Measurements from ENCODE around the gene TAS2R40. TPM values are rescaled to one million over a fixed set of nuclear protein-coding genes. Genes with fewer than 3 reads are reported as not detected.
A peak's percentile ranks its signal among the peaks of the same experiment; 100 is the strongest.

The TAS2R40 gene
- total RNA-seq, 1 donor from 2014 or later, result not detected

GRCh38 chr7:143222782-143223181, 945 bp downstream of the TAS2R40 start:
- no peak overlapping the region for H3K4me3 ChIP-seq
- no peak overlapping the region for H3K27ac ChIP-seq (replicated peaks)
- TF ChIP-seq, protein P1, sequence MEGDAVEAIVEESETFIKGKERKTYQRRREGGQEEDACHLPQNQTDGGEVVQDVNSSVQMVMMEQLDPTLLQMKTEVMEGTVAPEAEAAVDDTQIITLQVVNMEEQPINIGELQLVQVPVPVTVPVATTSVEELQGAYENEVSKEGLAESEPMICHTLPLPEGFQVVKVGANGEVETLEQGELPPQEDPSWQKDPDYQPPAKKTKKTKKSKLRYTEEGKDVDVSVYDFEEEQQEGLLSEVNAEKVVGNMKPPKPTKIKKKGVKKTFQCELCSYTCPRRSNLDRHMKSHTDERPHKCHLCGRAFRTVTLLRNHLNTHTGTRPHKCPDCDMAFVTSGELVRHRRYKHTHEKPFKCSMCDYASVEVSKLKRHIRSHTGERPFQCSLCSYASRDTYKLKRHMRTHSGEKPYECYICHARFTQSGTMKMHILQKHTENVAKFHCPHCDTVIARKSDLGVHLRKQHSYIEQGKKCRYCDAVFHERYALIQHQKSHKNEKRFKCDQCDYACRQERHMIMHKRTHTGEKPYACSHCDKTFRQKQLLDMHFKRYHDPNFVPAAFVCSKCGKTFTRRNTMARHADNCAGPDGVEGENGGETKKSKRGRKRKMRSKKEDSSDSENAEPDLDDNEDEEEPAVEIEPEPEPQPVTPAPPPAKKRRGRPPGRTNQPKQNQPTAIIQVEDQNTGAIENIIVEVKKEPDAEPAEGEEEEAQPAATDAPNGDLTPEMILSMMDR (IDR thresholded peaks at IDR 0.05; ENCODE audit: borderline replicate concordance), result no peak
- H3K4me1 ChIP-seq, result peaks cover 2% of the 10 kb centered on the region
- peaks cover 16% of the 10 kb centered on the region for H3K27me3 ChIP-seq (ENCODE audit: low read depth)
- intact Hi-C loops (cut with micrococcal nuclease), result no loop called here
- H3K36me3 ChIP-seq, result no peaks in the 10 kb centered on the region
- peak; percentile 26 for DNase-seq
- no peaks in the 10 kb centered on the region for H3K9me3 ChIP-seq (replicated peaks)

DNA sequence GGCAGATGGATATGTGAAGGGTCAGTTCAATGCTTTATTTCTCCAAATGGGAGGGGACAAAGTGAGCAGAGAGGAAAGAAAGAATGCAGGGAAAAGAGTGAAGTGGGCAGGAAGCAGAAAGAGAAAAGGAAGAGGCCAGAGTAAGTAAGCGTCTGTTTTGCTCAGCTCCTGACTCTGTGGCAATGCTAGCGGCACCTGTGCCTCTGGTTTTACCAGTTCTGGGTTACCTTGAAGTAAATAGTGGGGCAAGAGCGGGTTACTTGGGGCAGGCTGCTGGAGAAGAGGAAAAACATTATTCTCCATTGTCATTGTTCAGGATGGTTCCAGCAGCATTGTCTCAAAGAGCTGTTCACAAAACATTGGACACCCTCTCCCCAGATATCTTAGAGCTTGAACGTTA, 1.9 kb downstream of the TAS2R40 start:
- H3K27me3 ChIP-seq (ENCODE audit: low read depth), result peaks cover 16% of the 10 kb centered on the region
- no peaks in the 10 kb centered on the region for H3K36me3 ChIP-seq
- TF ChIP-seq, protein P1 (IDR thresholded peaks at IDR 0.05; ENCODE audit: borderline replicate concordance), result no peak
- H3K4me3 ChIP-seq, result no peak overlapping the region
- DNase-seq, result no peak
- H3K9me3 ChIP-seq (replicated peaks), result no peaks in the 10 kb centered on the region
- intact Hi-C loops (cut with micrococcal nuclease), result no loop called here
- peaks cover 6% of the 10 kb centered on the region for H3K4me1 ChIP-seq
- H3K27ac ChIP-seq (replicated peaks), result no peak overlapping the region

GRCh38 chr7:143225047-143225446, 3.2 kb downstream of the TAS2R40 start:
- no peak for DNase-seq
- Histone ChIP-seq H3K27ac (replicated peaks) (no peak overlapping the region), H3K9me3 (replicated peaks) (no peaks in the 10 kb centered on the region)

GRCh38 chr7:143227806-143228205, 6.0 kb downstream of the TAS2R40 start:
- H3K27me3 ChIP-seq (ENCODE audit: low read depth), result peaks cover 2% of the 10 kb centered on the region
- intact Hi-C loops (cut with micrococcal nuclease), result no loop called here
- no peak overlapping the region for H3K4me3 ChIP-seq
- no peak overlapping the region for H3K27ac ChIP-seq (replicated peaks)
- H3K36me3 ChIP-seq, result no peaks in the 10 kb centered on the region
- no peaks in the 10 kb centered on the region for H3K9me3 ChIP-seq (replicated peaks)
- H3K4me1 ChIP-seq, result peaks cover 6% of the 10 kb centered on the region
- DNase-seq, result no peak
- TF ChIP-seq, protein P1 (IDR thresholded peaks at IDR 0.05; ENCODE audit: borderline replicate concordance), result no peak

More at GRCh38 chr7:143225047-143225446, 3.2 kb downstream of the TAS2R40 start:
- TF ChIP-seq, protein P1 (IDR thresholded peaks at IDR 0.05; ENCODE audit: borderline replicate concordance), result no peak
- H3K4me3 ChIP-seq, result no peak overlapping the region
- intact Hi-C loops (cut with micrococcal nuclease), result no loop called here
- peaks cover 6% of the 10 kb centered on the region for H3K4me1 ChIP-seq
- H3K27me3 ChIP-seq (ENCODE audit: low read depth), result peaks cover 12% of the 10 kb centered on the region
- H3K36me3 ChIP-seq, result no peaks in the 10 kb centered on the region

DNA sequence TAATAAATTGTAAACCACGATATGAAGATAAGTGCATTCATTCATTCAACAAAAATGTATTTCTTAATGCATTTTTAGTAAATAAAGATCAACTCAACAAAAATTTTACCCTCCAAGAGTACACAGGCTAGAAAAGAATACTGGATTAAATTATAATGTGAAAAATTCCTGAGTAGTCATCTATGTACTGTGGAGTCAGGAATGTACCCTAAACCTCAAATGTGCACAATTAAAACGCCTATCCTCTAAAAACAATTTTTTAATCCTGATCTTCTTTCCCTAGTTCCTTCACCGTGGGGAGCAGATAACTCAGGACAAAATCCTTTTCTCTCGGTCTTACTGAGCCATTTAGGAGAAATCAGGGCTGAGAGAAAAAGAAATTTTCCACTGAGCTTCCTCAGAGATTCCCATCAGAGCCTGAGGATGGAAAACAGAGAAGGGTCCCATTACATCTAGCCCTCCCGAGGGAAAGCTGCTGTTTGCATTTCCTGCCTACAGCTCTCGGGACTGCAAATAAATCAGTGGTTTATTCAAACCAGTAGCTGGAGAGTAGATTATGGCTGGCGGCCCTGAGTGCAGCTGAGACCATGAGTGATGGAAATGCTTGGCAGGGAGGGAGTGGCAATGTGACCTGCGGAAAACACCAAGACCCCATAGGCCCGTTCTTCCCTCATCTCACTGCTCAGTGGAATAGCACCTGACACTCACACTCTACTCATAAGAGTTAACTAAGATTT, 7.4 kb downstream of the TAS2R40 start:
- peaks cover 6% of the 10 kb centered on the region for H3K4me1 ChIP-seq

More for the DNA sequence above, 7.4 kb downstream of the TAS2R40 start:
- H3K36me3 ChIP-seq, result no peaks in the 10 kb centered on the region
- no peaks in the 10 kb centered on the region for H3K27me3 ChIP-seq (ENCODE audit: low read depth)
- DNase-seq, result no peak
- TF ChIP-seq, protein P1 (IDR thresholded peaks at IDR 0.05; ENCODE audit: borderline replicate concordance), result no peak
- intact Hi-C loops (cut with micrococcal nuclease), result no loop called here
- H3K9me3 ChIP-seq (replicated peaks), result no peaks in the 10 kb centered on the region
- H3K27ac ChIP-seq (replicated peaks), result peak overlapping the region; percentile 42
- no peak overlapping the region for H3K4me3 ChIP-seq

All from left ventricle myocardium inferior (tissue), 1 donor.